ENCODE results near the gene ELMO2.

ELMO2 gene

DNA sequence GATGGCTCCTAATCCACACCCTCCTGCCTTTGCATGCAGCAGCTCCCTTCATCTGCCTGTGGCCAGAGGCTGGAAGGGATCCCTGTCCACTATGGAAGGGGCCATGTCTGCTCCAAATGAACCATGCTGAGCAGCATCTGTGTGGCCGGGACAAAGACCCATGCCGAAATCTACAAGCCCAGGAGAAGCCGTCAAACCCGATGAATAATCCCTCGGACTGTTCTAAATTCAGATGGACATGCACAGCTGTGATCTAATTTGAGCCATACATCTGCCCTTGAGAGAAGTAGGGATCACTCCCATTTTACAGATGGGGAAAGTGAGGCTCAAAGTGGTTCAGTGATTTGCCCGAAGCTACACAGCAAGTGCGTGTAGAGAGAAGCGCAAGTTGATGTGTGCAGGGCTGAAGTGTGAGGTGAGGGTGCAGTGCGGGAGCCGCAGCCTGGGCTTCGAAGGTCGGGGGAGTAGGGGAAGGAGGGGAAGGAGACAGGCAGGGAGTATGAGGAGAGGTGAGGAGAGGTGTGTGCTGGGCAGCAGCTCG is 75.5 kb downstream of the ELMO2 start:
- no peak for DNase-seq

DNA sequence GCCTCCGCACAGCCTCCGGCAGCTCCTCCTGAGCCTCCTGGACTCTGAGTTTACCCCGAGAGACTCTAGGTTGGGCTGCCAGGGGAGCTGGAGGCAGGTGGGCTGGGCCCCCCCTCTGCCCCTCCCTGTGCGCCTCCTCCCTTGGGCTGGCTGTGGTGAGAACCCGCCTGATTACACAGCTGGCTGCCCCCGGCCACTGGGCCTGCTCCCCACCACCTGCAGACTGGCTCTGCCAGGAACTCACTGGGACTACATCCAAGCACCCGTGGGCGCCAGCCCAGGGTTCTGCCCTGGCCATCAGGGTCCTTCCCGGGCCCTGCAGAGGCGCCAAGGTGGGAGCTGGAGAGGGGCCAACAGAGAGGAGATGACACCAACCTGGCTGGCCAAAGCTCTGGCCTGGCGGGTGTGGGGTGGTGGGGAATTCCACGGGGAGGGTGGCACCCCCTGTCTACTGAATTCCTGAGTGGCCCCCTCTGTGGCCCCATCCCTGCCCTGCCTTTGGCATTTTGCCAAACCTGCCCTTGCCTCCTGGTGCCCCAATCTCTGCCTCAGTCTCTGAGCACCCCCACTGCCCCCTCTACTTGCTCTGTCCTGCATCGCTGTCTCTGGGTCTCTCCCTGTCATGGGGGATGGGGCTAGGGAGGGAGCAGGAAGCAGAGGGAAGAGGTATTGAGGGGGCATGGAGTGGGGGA is 76.2 kb downstream of the ELMO2 start:
- no peak for DNase-seq

DNA sequence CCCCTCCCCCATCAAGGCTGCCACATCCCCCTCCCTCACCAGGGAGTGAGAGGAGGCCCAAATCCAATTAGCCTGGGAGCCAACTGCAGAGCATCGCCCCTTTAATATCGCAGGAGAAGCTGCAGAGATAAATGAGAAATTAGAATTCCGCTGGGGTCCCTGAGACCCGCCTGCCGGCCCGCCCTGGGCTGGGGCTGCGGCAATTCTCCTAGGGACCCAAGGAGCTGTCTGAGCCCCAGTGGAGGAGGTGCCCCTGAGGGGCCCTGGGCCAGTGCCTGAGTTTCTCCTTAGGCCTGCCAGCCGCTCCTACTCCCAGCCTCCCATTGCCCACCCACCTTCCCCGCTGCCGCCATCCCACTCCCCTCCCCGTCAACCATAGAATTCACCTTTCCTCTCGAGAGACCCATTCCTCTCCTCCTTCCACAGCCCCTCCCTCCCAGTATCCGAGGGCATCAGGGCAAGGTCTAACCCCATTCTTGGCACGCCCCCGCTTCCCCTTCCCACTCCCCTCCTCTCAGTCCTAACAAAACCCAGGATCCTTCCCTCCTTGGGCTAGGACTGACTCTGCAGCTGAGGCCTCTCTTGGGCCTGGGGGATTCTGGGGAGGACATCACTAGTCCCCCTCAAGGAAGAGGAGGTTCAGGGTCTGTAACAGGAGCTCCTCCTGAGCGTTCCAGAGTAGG is 78.1 kb downstream of the ELMO2 start:
- DNase-seq, result no peak

DNA sequence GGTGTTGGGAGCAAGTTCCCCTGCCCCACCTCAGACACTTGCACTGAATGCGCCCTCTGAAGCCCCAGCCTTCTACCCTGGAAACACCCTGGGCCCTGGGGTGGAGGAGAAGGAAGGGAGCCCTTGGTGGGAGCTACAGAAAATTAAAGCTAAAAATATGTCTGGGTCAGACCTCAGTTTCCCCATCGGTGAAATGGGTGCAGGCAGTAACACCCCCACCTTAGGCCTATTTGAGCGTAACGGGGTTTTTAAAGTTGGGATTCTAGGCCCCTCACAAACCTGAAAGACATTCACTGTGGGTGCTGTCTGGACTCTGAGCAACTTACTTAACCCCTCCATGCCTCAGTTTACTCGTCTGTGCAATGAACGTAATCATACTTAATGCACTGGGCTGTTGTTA is 78.9 kb downstream of the ELMO2 start:
- no peak for DNase-seq

DNA sequence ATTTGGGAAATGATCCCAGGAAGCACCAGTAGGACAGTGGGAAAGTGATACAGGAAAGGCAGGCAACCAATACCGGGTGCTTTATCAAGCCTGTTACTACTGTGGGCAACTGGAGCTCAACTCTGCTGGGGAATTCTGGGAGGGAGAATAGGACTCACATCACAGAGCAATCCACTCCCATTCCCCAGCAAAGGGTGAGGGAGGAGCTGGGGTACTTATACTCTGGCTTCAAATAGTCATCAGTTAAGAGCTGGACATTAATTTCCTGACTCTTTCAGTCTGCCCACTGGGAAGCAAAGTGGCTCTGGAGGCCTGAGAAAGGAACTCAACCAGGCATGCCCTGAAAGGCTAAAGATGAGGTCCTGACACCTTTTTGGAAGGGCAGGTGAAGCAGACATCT is 80.6 kb downstream of the ELMO2 start:
- no peak for DNase-seq

DNA sequence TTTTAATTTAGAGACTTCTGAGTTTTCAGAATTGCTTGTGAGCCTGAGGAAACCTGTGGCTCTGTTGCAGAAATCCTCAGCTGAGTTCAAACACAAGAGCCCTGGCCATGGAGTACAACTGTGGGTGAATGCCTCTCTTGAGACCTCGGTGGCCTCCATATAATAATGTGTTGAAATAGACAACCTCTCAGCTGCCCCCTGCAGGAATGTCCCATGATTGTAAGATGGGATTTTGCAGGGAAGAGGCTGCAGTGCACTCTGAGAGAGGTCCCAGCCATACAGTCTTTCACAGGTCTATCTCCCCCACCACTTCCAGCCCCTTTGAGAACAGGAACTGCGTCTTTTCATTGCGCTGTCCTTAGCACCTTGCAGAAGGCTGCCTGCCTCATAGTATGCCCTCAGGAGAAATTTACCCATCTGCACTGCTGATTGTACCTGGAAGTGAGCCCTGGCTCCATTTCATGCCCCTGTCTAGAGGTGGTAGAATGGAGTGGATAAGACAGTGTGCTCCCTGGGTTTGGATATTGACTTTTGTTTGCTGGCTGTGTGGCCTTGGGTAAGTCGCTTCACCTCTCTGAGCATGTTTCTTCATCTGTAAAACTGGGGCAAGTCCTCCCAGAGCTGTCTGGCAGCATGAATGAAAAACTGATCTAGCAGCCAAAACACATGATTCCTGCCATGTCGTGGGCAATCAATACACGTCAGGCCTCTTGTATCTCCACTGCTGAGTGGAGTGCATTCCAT is 81.3 kb downstream of the ELMO2 start:
- DNase-seq, result peak; percentile 31 to 41

DNA sequence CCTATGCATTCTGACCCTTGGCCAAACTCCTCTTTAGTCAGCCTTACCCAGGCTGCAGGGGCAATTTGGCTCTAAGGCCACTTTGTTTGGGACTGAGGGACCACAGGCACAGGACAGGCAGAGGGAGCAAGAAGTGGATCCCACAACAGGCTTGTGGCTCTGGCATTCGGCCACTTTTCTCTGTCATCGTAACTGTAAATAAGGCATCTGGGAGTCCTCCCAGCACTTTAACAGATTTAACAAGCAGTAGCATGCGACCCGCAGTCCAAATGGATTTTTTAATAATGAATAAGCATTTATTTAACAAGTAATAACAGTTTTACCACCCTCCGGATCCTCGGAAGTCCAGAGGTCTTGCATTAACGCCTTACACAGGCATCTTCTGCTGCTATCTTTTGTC is 82.0 kb downstream of the ELMO2 start:
- DNase-seq, result no peak

DNA sequence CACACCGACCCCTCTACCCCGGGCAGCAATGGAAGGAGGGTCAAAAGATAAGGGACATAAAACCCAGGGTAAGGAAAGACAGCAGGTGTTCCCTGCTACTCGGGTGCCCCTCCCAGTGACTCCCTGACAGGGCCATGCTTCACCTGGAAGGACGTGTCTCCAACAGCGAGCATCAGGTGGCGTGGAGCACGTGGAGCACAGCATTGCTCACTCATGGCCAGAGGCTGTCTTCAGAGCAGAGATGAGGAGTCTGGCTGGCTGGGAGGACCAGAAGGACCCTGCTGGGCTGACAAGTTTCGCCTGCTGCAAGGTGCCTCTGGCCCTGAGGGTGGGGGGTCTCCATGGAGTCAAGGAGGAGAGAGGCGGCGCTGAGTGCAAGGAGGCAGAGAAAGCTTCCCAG is 82.9 kb downstream of the ELMO2 start:
- no peak for DNase-seq

DNA sequence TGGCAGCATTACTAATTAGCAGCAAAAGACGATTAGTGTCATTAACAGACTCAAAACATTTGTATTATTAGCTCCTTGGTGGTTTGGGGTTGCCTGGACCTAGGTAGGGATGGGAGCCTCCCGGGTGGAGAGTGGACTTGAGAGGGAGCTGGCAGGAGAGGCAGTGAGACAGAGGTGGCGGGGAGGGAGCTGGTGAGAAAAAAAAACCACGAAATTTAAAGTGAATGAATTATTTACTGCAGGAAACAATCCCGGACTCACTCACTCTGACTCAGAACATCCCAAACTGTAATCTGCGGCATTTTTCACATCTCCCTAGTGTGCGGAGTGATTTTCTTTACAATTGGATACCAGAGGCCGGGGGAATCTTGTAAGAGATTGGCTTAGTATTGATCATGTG is 83.8 kb downstream of the ELMO2 start:
- no peak for DNase-seq

DNA sequence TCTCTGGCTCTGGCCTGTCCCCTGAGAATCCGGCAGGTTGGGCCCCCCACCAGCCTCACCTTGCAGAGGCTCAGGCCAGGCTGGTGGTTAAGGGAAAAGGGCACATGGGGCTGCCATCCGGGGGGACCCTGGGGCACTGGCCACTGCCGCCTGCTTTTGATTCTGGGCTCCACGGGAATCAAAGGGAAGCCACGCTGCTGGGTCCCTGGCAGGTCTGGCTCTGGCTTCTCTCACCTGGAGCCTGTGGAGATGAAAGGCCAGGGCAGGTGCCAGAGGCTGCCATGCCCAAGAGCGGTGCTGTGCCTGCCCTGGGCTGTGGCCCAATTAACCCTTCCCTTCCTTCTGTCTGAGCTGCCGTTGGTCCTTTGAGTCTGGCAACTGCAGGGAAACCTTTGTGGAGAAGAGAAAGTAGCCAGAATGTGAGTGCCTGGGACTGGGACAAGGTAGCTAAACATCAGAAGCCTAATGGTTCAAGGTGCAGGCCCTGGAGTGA is 88.7 kb downstream of the ELMO2 start:
- DNase-seq, result no peak

DNA sequence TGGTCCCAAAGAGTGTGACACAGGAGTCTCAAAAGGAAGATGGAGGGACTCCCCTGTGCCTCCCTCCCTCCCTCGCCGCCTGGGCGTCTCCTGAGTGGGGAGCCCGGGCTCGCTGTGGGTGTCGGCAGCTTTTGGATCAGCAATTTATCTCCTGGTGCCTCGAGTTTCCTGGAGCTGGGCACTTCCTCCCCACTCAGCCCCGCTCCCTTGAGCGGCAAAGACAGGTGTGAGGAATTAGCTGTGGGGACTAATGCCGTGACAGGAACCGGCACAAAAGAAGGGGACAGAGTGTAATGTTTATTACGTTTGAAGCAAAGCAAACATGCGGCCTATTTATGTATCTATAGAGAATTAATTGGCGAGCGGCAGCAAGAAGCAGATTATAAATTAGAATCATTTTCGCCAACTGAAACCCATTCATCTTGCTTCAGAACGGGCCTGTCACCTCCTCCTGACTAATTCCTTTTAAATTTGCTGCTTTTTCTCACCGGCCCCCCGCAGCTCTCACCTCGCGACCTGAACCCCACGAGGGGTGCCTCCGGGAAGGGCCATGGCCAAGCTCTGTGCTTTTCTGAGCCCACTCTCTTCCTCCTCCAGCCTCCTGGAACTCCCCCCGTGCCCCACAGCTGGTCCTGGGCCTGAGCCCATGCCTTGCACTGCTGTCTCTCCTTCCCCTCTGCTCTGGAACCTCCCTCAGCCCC is 89.3 kb downstream of the ELMO2 start:
- DNase-seq, result no peak
